ENCODE measurements around the gene MYLIP.

- TF ChIP-seq HMG20B (CRISPR knock-in tag; conservative IDR thresholded peaks at IDR 0.05), result no peak
- no peak for TF ChIP-seq PBX2 (CRISPR knock-in tag; IDR thresholded peaks at IDR 0.05)
These were observed 10.7 kb downstream of the MYLIP start for GRCh38 chr6:16139556-16139955.
